H9 (cell line): ENCODE data around the gene ACSL6. TPM values are rescaled to one million over a fixed set of nuclear protein-coding genes. Genes with fewer than 3 reads are reported as not detected.

ENCODE experiments used
- DNase-seq: peaks from one replicate; pipeline ENCODE4 v3.0.0-alpha.2; 2017
- H2AFZ ChIP-seq: one replicate; pipeline ENCODE4 v1.6.1; 2013; ENCODE audit warnings: mild to moderate bottlenecking, low read length, control low read depth, moderate library complexity
- H2AK5ac ChIP-seq: 2 replicates; pipeline ENCODE4 v1.6.1; 2013; ENCODE audit warnings: low read length, control low read depth, mixed read lengths; ENCODE audit not compliant: insufficient read length
- H2BK120ac ChIP-seq: one replicate; pipeline ENCODE4 v1.6.1; 2013; ENCODE audit warnings: low read depth, mild to moderate bottlenecking, low read length, control low read depth, inconsistent platforms; ENCODE audit not compliant: poor library complexity, severe bottlenecking
- H2BK12ac ChIP-seq: 2 replicates; pipeline ENCODE4 v1.6.1; 2013; ENCODE audit warnings: low read length, control low read depth, mixed read lengths, low read depth; ENCODE audit not compliant: insufficient read length
- H2BK15ac ChIP-seq: 2 replicates; pipeline ENCODE4 v1.6.1; 2013; ENCODE audit warnings: low read depth, low read length, control low read depth
- H2BK20ac ChIP-seq: one replicate; pipeline ENCODE4 v1.6.1; 2013; ENCODE audit warnings: low read depth, mild to moderate bottlenecking, low read length, control low read depth, inconsistent platforms; ENCODE audit not compliant: poor library complexity, severe bottlenecking
- H2BK5ac ChIP-seq: 2 replicates; pipeline ENCODE4 v1.6.1; 2013; ENCODE audit warnings: low read length, control low read depth, mixed read lengths; ENCODE audit not compliant: insufficient read length
- H3K14ac ChIP-seq: 2 replicates; pipeline ENCODE4 v1.6.1; 2013; ENCODE audit warnings: low read length, control low read depth; ENCODE audit not compliant: insufficient read depth
- H3K18ac ChIP-seq: 2 replicates; pipeline ENCODE4 v1.6.1; 2013; ENCODE audit warnings: low read depth, mild to moderate bottlenecking, mixed read lengths, low read length, control low read depth; ENCODE audit not compliant: insufficient read length
- H3K23ac ChIP-seq: 2 replicates; pipeline ENCODE4 v1.6.1; 2013; ENCODE audit warnings: low read length, control low read depth, mixed read lengths, low read depth; ENCODE audit not compliant: insufficient read length
- H3K23me2 ChIP-seq: 2 replicates; pipeline ENCODE4 v1.6.1; 2013; ENCODE audit warnings: low read depth, mild to moderate bottlenecking, mixed read lengths, low read length, control low read depth; ENCODE audit not compliant: insufficient read length, poor library complexity, severe bottlenecking
- H3K27ac ChIP-seq: 2 replicates; pipeline ENCODE4 v1.5.1; 2013; ENCODE audit warnings: low read length, control low read depth, mixed read lengths, low read depth; ENCODE audit not compliant: insufficient read length
- H3K27me3 ChIP-seq: 2 replicates; pipeline ENCODE4 v1.6.1; 2013; ENCODE audit warnings: low read length, control low read depth, inconsistent platforms; ENCODE audit not compliant: insufficient read depth
- H3K4ac ChIP-seq: 2 replicates; pipeline ENCODE4 v1.6.1; 2013; ENCODE audit warnings: low read depth, mild to moderate bottlenecking, control low read depth, inconsistent platforms, low read length, moderate library complexity
- H3K4me1 ChIP-seq: 2 replicates; pipeline ENCODE4 v1.6.1; 2013; ENCODE audit warnings: low read length, control low read depth, inconsistent platforms; ENCODE audit not compliant: insufficient read depth
- H3K4me2 ChIP-seq: 2 replicates; pipeline ENCODE4 v1.6.1; 2013; ENCODE audit warnings: low read length, control low read depth, mixed read lengths; ENCODE audit not compliant: insufficient read length, insufficient read depth
- H3K56ac ChIP-seq: 2 replicates; pipeline ENCODE4 v1.6.1; 2013; ENCODE audit warnings: low read depth, mild to moderate bottlenecking, mixed read lengths, low read length, control low read depth; ENCODE audit not compliant: insufficient read length
- H3K79me1 ChIP-seq: 2 replicates; pipeline ENCODE4 v1.6.1; 2013; ENCODE audit warnings: low read depth, mild to moderate bottlenecking, moderate library complexity, low read length, control low read depth, inconsistent platforms; ENCODE audit not compliant: insufficient read depth, poor library complexity, severe bottlenecking
- H3K79me2 ChIP-seq: 2 replicates; pipeline ENCODE4 v1.6.1; 2013; ENCODE audit warnings: low read length, control low read depth, inconsistent platforms; ENCODE audit not compliant: insufficient read depth
- H3K9ac ChIP-seq: 2 replicates; pipeline ENCODE4 v1.6.1; 2013; ENCODE audit warnings: low read length, control low read depth, mixed read lengths; ENCODE audit not compliant: insufficient read length; ENCODE audit errors: extremely low read depth
- H3K9me3 ChIP-seq: one replicate; pipeline ENCODE4 v1.6.1; 2013; ENCODE audit warnings: low read depth, low read length, inconsistent platforms; ENCODE audit not compliant: control insufficient read depth
- H3T11ph ChIP-seq: one replicate; pipeline ENCODE4 v1.6.1; 2013; ENCODE audit warnings: mild to moderate bottlenecking, low read length, control low read depth, inconsistent platforms
- H4K20me1 ChIP-seq: one replicate; pipeline ENCODE4 v1.6.1; 2013; ENCODE audit not compliant: control insufficient read depth, insufficient read length, insufficient read depth
- H4K5ac ChIP-seq: 2 replicates; pipeline ENCODE4 v1.6.1; 2013; ENCODE audit warnings: low read depth, mild to moderate bottlenecking, mixed read lengths, low read length, control low read depth; ENCODE audit not compliant: insufficient read length
- H4K8ac ChIP-seq: replicated peaks from 2 replicates; pipeline ENCODE4 v1.6.1; 2013; ENCODE audit warnings: low read length, control low read depth, mixed read lengths, low read depth; ENCODE audit not compliant: insufficient read length
- H4K91ac ChIP-seq: 2 replicates; pipeline ENCODE4 v1.6.1; 2013; ENCODE audit warnings: low read depth, mild to moderate bottlenecking, moderate library complexity, mixed read lengths, low read length, control low read depth; ENCODE audit not compliant: insufficient read length
- H3K27ac Mint-ChIP-seq, 3 experiments: 2 replicates in 2 of 3; 3 replicates in 1 of 3; pipeline ENCODE4 v1.8.0; 2020 to 2021; ENCODE audit warnings: mixed read lengths in 3 of 3, mild to moderate bottlenecking in 1 of 3, moderate library complexity in 1 of 3
- H3K27me3 Mint-ChIP-seq: 2 replicates; pipeline ENCODE4 v1.8.0; 2021; ENCODE audit warnings: low read depth, mild to moderate bottlenecking, moderate library complexity, mixed read lengths
- H3K36me3 Mint-ChIP-seq, 3 experiments: 2 replicates in 2 of 3; 3 replicates in 1 of 3; pipeline ENCODE4 v1.8.0; 2020 to 2021; ENCODE audit warnings: low read depth in 3 of 3, mixed read lengths in 3 of 3; ENCODE audit not compliant: insufficient read depth in 1 of 3
- H3K4me1 Mint-ChIP-seq, 2 experiments: 2 replicates each; pipeline ENCODE4 v1.8.0; 2020; ENCODE audit warnings: mixed read lengths in 2 of 2
- H3K4me3 Mint-ChIP-seq, 2 experiments: 2 replicates in 1 of 2; 3 replicates in 1 of 2; pipeline ENCODE4 v1.8.0; 2020 to 2021; ENCODE audit warnings: mild to moderate bottlenecking in 2 of 2, mixed read lengths in 2 of 2, moderate library complexity in 1 of 2
- H3K9me3 Mint-ChIP-seq, 2 experiments: 2 replicates in 1 of 2; 3 replicates in 1 of 2; pipeline ENCODE4 v1.8.0; 2020; ENCODE audit warnings: mild to moderate bottlenecking in 2 of 2, mixed read lengths in 2 of 2, moderate library complexity in 1 of 2
- CTCF ChIP-seq: fragments of 200-600 bp; sonication (generic); conservative IDR thresholded peaks from 3 replicates; pipeline ENCODE4 v1.8.0; 2021; ENCODE audit warnings: antibody characterized with exemption, mild to moderate bottlenecking
- WGBS: extraction: QIAGEN DNeasy Blood & Tissue Kit; methylation state at CpG from one replicate; pipeline ENCODE4 v1.1.7; 2013; ENCODE audit warnings: missing lambda C conversion rate, low lambda C conversion rate, mixed read lengths; ENCODE audit not compliant: insufficient read length; ENCODE audit errors: extremely low coverage; 5-methylcytosine and 5-hydroxymethylcytosine counted together
- total RNA-seq: library from RNA; stranded (reverse); gene quantifications from 2 replicates; pipeline ENCODE4 v1.2.1, GENCODE V29; 2021

Gene ACSL6
- total RNA-seq, 1 experiment from 2014 or later, result 1.6 TPM

- no CpG with 5 or more reads among the region's 5 CpGs for WGBS
- DNase-seq, result no peak
- no peak for TF ChIP-seq CTCF
Measured at GRCh38 chr5:131974622-131974955, 36.9 kb downstream of the ACSL6 start.

More at GRCh38 chr5:131974622-131974955, 36.9 kb downstream of the ACSL6 start:
- H3K27me3 Mint-ChIP-seq, result no peaks in the 10 kb centered on the region
- no peaks in the 10 kb centered on the region for H3K9me3 ChIP-seq
- H4K20me1 ChIP-seq, result no peaks in the 10 kb centered on the region
- peak overlapping the region in 1 of 2 experiments; percentile 52; a peak in 2 of 5 replicates for H3K4me3 Mint-ChIP-seq
- H3K4me1 ChIP-seq, result peaks cover 2% of the 10 kb centered on the region; the same call in 1 of the 2 replicates
- no peak overlapping the region for H3K27ac ChIP-seq
- H2BK5ac ChIP-seq, result no peak overlapping the region
- H3K9ac ChIP-seq, result no peak overlapping the region
- H3K79me1 ChIP-seq, result no peaks in the 10 kb centered on the region
- no peak overlapping the region for H3T11ph ChIP-seq
- H2BK120ac ChIP-seq, result no peak overlapping the region
- H3K79me2 ChIP-seq, result no peaks in the 10 kb centered on the region
- H2AK5ac ChIP-seq, result no peak overlapping the region
- no peak overlapping the region for H4K5ac ChIP-seq
- H3K23me2 ChIP-seq, result no peaks in the 10 kb centered on the region
- H3K56ac ChIP-seq, result no peak overlapping the region
- H4K8ac ChIP-seq, result no peak overlapping the region
- H3K4ac ChIP-seq, result no peak overlapping the region
- H2BK15ac ChIP-seq, result no peak overlapping the region
- no peak overlapping the region for H2BK12ac ChIP-seq
- H3K27ac Mint-ChIP-seq, result peak overlapping the region in 1 of 3 experiments; percentile 10; a peak in 1 of 7 replicates
- peaks cover 14 to 16% of the 10 kb centered on the region in 2 experiments for H3K4me1 Mint-ChIP-seq
- no peak overlapping the region for H3K23ac ChIP-seq
- H3K14ac ChIP-seq, result no peak overlapping the region
- no peak overlapping the region for H3K18ac ChIP-seq
- no peak overlapping the region for H2AFZ ChIP-seq
- no peaks in the 10 kb centered on the region for H3K9me3 Mint-ChIP-seq
- H3K36me3 Mint-ChIP-seq, result no peaks in the 10 kb centered on the region; a peak in 1 of 7 replicates
- H4K91ac ChIP-seq, result no peak overlapping the region
- H3K4me2 ChIP-seq, result peak overlapping the region; percentile 25
- H3K27me3 ChIP-seq, result no peaks in the 10 kb centered on the region
- no peak overlapping the region for H2BK20ac ChIP-seq
